ENCODE results near the gene ENAH. TPM values are rescaled to one million over a fixed set of nuclear protein-coding genes. Genes with fewer than 3 reads are reported as not detected.

ENAH gene
- total RNA-seq, 4 donors from 2014 or later: 158 to 295 (median 225) TPM

DNA sequence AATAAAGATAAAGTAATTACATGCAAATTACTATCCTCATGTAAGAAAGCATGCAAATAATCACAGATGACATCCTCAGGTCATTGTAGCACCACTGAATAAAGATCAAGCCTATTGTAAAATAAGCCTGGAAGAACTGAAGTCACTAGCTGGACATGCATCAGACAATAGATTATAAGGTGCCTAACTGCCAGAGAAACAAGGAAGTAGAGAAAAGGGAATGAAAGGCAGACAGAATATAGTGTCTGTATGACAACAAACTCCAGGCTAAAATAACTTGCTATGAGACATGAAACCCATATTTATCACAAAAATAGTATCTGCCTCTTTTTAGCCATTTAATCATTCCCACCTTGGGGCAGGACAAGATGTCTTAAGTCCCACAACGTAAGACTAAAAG is 108.7 kb downstream of the ENAH start:
- WGBS, 2 donors (ENCODE audit: low coverage in 1 of 2): 30 to 50% methylated on average over 1 of the region's 1 CpG
- no peaks in the 10 kb centered on the region for H3K9me3 ChIP-seq
- H3K36me3 ChIP-seq: no peaks in the 10 kb centered on the region
- H3K4me1 ChIP-seq: peaks cover 0 to 49% (median 0%) of the 10 kb centered on the region in 3 donors
- TF ChIP-seq POLR2A (IDR thresholded peaks at IDR 0.05) (no peak), POLR2AphosphoS5 (IDR thresholded peaks at IDR 0.05) (no peak), EP300 (IDR thresholded peaks at IDR 0.05) (no peak)
- TF ChIP-seq, protein P1, sequence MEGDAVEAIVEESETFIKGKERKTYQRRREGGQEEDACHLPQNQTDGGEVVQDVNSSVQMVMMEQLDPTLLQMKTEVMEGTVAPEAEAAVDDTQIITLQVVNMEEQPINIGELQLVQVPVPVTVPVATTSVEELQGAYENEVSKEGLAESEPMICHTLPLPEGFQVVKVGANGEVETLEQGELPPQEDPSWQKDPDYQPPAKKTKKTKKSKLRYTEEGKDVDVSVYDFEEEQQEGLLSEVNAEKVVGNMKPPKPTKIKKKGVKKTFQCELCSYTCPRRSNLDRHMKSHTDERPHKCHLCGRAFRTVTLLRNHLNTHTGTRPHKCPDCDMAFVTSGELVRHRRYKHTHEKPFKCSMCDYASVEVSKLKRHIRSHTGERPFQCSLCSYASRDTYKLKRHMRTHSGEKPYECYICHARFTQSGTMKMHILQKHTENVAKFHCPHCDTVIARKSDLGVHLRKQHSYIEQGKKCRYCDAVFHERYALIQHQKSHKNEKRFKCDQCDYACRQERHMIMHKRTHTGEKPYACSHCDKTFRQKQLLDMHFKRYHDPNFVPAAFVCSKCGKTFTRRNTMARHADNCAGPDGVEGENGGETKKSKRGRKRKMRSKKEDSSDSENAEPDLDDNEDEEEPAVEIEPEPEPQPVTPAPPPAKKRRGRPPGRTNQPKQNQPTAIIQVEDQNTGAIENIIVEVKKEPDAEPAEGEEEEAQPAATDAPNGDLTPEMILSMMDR (IDR thresholded peaks at IDR 0.05): no peak
- no peak for ATAC-seq
- no peak overlapping the region for H3K27ac ChIP-seq
- H3K27me3 ChIP-seq: no peaks in the 10 kb centered on the region
- no peak overlapping the region for H3K4me3 ChIP-seq

DNA sequence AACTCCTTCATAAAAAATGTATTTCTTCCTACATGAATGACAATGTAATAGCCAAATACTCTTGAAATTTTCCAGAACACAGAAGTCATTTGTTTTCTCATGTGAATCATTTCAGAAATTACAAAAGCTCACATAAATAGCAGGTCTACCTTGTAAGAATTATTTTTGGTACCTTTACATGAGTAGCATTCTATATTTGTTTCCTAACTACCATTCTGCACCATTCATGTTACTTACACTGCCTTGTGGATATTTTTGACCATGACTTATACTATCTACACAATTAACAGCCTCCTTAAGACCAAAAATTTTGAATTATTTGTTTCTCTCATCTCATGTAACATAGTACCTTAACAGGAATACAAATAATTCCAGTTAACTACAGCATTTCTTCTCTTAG is 109.6 kb downstream of the ENAH start:
- peaks cover 0 to 45% (median 0%) of the 10 kb centered on the region in 3 donors for H3K4me1 ChIP-seq
- H3K27me3 ChIP-seq: no peaks in the 10 kb centered on the region
- no peaks in the 10 kb centered on the region for H3K9me3 ChIP-seq
- no peak overlapping the region for H3K4me3 ChIP-seq
- TF ChIP-seq, protein P1 (IDR thresholded peaks at IDR 0.05): no peak
- no peak for TF ChIP-seq POLR2A (IDR thresholded peaks at IDR 0.05)
- TF ChIP-seq POLR2AphosphoS5 (IDR thresholded peaks at IDR 0.05): no peak
- no peak for TF ChIP-seq EP300 (IDR thresholded peaks at IDR 0.05)
- H3K27ac ChIP-seq: no peak overlapping the region
- no peaks in the 10 kb centered on the region for H3K36me3 ChIP-seq
- no peak for ATAC-seq

- Histone ChIP-seq H3K36me3 (no peaks in the 10 kb centered on the region), H3K9me3 (no peaks in the 10 kb centered on the region), H3K4me1 (peaks cover 0 to 44% (median 0%) of the 10 kb centered on the region in 3 donors)
Measured at GRCh38 chr1:225541383-225541782, 111.5 kb downstream of the ENAH start.

GRCh38 chr1:225539575-225539974 is 113.3 kb downstream of the ENAH start:
- Histone ChIP-seq H3K27ac (no peak overlapping the region), H3K9me3 (no peaks in the 10 kb centered on the region), H3K4me3 (no peak overlapping the region), H3K36me3 (no peaks in the 10 kb centered on the region), H3K27me3 (no peaks in the 10 kb centered on the region), H3K4me1 (peaks cover 0 to 33% (median 0%) of the 10 kb centered on the region in 3 donors)
- ATAC-seq: no peak
- 86 to 95% methylated on average over 3 to 4 of the region's 4 CpGs for WGBS, 2 donors (ENCODE audit: low coverage in 1 of 2)
- no peak for TF ChIP-seq POLR2AphosphoS5 (IDR thresholded peaks at IDR 0.05)
- TF ChIP-seq POLR2A (IDR thresholded peaks at IDR 0.05): no peak
- TF ChIP-seq, protein P1 (IDR thresholded peaks at IDR 0.05): no peak
- no peak for TF ChIP-seq EP300 (IDR thresholded peaks at IDR 0.05)

More at GRCh38 chr1:225541383-225541782, 111.5 kb downstream of the ENAH start:
- ATAC-seq: no peak
- Histone ChIP-seq H3K27me3 (no peaks in the 10 kb centered on the region), H3K27ac (no peak overlapping the region), H3K4me3 (no peak overlapping the region)
- 56 to 74% methylated on average over 3 to 9 of the region's 9 CpGs for WGBS, 2 donors (ENCODE audit: low coverage in 1 of 2)
- TF ChIP-seq POLR2AphosphoS5 (IDR thresholded peaks at IDR 0.05): peak; percentile 36
- TF ChIP-seq, protein P1 (IDR thresholded peaks at IDR 0.05): no peak

GRCh38 chr1:225539069-225539468 is 113.9 kb downstream of the ENAH start:
- TF ChIP-seq, protein P1 (IDR thresholded peaks at IDR 0.05): no peak
- TF ChIP-seq POLR2A (IDR thresholded peaks at IDR 0.05): no peak
- TF ChIP-seq EP300 (IDR thresholded peaks at IDR 0.05): no peak
- TF ChIP-seq POLR2AphosphoS5 (IDR thresholded peaks at IDR 0.05): no peak
- Histone ChIP-seq H3K27me3 (no peaks in the 10 kb centered on the region), H3K27ac (no peak overlapping the region), H3K4me3 (no peak overlapping the region), H3K36me3 (no peaks in the 10 kb centered on the region), H3K9me3 (no peaks in the 10 kb centered on the region), H3K4me1 (peaks cover 0 to 28% (median 0%) of the 10 kb centered on the region in 3 donors)
- 71% methylated on average over 1 of the region's 1 CpG; no CpG with 5 or more reads in 1 of the 2 donors for WGBS, 2 donors (ENCODE audit: low coverage in 1 of 2)
- ATAC-seq: no peak

All from gastroesophageal sphincter (tissue), 4 donors.